HepG2 (cell line): ENCODE data around the gene FKBP5. TPM values are rescaled to one million over a fixed set of nuclear protein-coding genes. Genes with fewer than 3 reads are reported as not detected.

ENCODE experiments used
- E2F2 ChIP-seq: sonication (generic); formaldehyde crosslinking; IDR thresholded peaks from 2 replicates; pipeline ENCODE4 v1.4.0; 2020; ENCODE audit warnings: missing genetic modification reagents, borderline replicate concordance
- ELF1 ChIP-seq: sonication (generic); formaldehyde crosslinking; IDR thresholded peaks from 2 replicates; pipeline ENCODE4 v1.4.0; 2020; ENCODE audit warnings: missing genetic modification reagents
- GMEB2 ChIP-seq: IDR thresholded peaks from 2 replicates; pipeline ENCODE4 v1.6.1; 2016; ENCODE audit warnings: missing biosample characterization, missing genetic modification reagents, low read depth
- HNRNPL ChIP-seq: fragments of 200-400 bp; formaldehyde crosslinking; IDR thresholded peaks from 2 replicates; pipeline ENCODE4 v1.6.1; 2017; ENCODE audit warnings: mild to moderate bottlenecking, low read depth, low read length
- LBX2 ChIP-seq: sonication (generic); formaldehyde crosslinking; IDR thresholded peaks from 2 replicates; pipeline ENCODE4 v1.5.0; 2020; ENCODE audit warnings: missing genetic modification reagents, mild to moderate bottlenecking, borderline replicate concordance
- LRRFIP1 ChIP-seq: sonication (generic); formaldehyde crosslinking; conservative IDR thresholded peaks from 2 replicates; pipeline ENCODE4 v1.4.0; 2020; ENCODE audit warnings: missing genetic modification reagents
- NR2F2 ChIP-seq: IDR thresholded peaks from 2 replicates; pipeline ENCODE4 v1.6.1; 2012; ENCODE audit warnings: low read depth, inconsistent platforms, borderline replicate concordance
- RBAK ChIP-seq: sonication (generic); formaldehyde crosslinking; IDR thresholded peaks from 2 replicates; pipeline ENCODE4 v1.5.1; 2020; ENCODE audit warnings: mild to moderate bottlenecking, missing genetic modification reagents
- SIN3B ChIP-seq: fragments of 150-350 bp; IDR thresholded peaks from 2 replicates; pipeline ENCODE4 v1.6.1; 2014; ENCODE audit warnings: low read length
- SRF ChIP-seq: IDR thresholded peaks from 2 replicates; pipeline ENCODE4 v1.6.1; 2011; ENCODE audit warnings: mild to moderate bottlenecking, low read depth, low read length, moderate library complexity
- ZNF235 ChIP-seq: sonication (generic); formaldehyde crosslinking; IDR thresholded peaks from 2 replicates; pipeline ENCODE4 v1.8.1; 2023; ENCODE audit warnings: mild to moderate bottlenecking, missing genetic modification reagents, borderline replicate concordance
- ZNF274 ChIP-seq: sonication (generic); formaldehyde crosslinking; IDR thresholded peaks from 2 replicates; pipeline ENCODE4 v1.5.1; 2020; ENCODE audit warnings: mild to moderate bottlenecking, missing genetic modification reagents
- ZNF615 ChIP-seq: sonication (generic); formaldehyde crosslinking; IDR thresholded peaks from 2 replicates; pipeline ENCODE4 v1.5.0; 2020; ENCODE audit warnings: mild to moderate bottlenecking, missing genetic modification reagents, borderline replicate concordance
- ZNF740 ChIP-seq: sonication (generic); formaldehyde crosslinking; IDR thresholded peaks from 2 replicates; pipeline ENCODE4 v1.4.0; 2020; ENCODE audit warnings: missing genetic modification reagents
- ZNF768 ChIP-seq: sonication (generic); formaldehyde crosslinking; IDR thresholded peaks from 2 replicates; pipeline ENCODE4 v1.4.0; 2020; ENCODE audit warnings: missing genetic modification reagents
- ZNF839 ChIP-seq: sonication (generic); formaldehyde crosslinking; IDR thresholded peaks from 2 replicates; pipeline ENCODE4 v1.4.0; 2020; ENCODE audit warnings: missing genetic modification reagents, mild to moderate bottlenecking, borderline replicate concordance
- polyA plus RNA-seq, 8 experiments: library from polyadenylated mRNA; depleted of rRNA in 3 of 8; stranded (reverse) in 7 of 8; unstranded in 1 of 8; fragments of >200 nt; fragmentation: Illumina TruSeq in 4 of 8; extraction: Trizol in 4 of 8; gene quantifications; 2 replicates each; pipeline versions ENCODE4 v1.2.1 to v1.2.3, GENCODE V29; 2011 to 2016; ENCODE audit warnings: low read depth in 4 of 8, missing spikeins in 1 of 8, mixed read lengths in 1 of 8; ENCODE audit not compliant: insufficient read depth in 1 of 8
- total RNA-seq, 5 experiments: library from RNA; depleted of rRNA; stranded (reverse); fragments of >200 nt; fragmentation: Illumina TruSeq; extraction: Trizol; gene quantifications; 2 replicates each; pipeline ENCODE4 v1.2.3, GENCODE V29; 2016; ENCODE audit warnings: low read depth in 1 of 5

FKBP5 gene
- total and polyA plus RNA-seq, 2 of the 13 experiments (the other 11 are each of a cell fraction or from before 2014, with no cell fraction given) = 8.0 to 17.4 TPM

GRCh38 chr6:35731736-35732532 lies 43.2 kb upstream of the FKBP5 start (continued):
- TF ChIP-seq GMEB2 (peak; percentile 49), ZNF235 (no peak), ZNF274 (CRISPR knock-in tag) (peak; percentile 89), LRRFIP1 (no peak), E2F2 (no peak), ELF1 (CRISPR knock-in tag) (no peak; the same call in 1 of the 2 replicates), LBX2 (no peak), RBAK (CRISPR knock-in tag) (no peak), ZNF740 (peak; percentile 68), SIN3B (no peak), ZNF839 (CRISPR knock-in tag) (no peak), ZNF768 (CRISPR knock-in tag) (peak; percentile 59; the same call in 1 of the 2 replicates), SRF (no peak), NR2F2 (peak; percentile 46; the same call in 1 of the 2 replicates), ZNF615 (CRISPR knock-in tag) (no peak), HNRNPL (no peak)
